Inflammatory macrophage (primary cell): ENCODE data around the gene TRAPPC1.
A peak's percentile ranks its signal among the peaks of the same experiment; 100 is the strongest.

ENCODE experiments used
- DNase-seq, 2 donors: peaks; one replicate each; pipeline ENCODE4 v3.0.0-alpha.2; 2020 to 2022

The TRAPPC1 gene

DNA sequence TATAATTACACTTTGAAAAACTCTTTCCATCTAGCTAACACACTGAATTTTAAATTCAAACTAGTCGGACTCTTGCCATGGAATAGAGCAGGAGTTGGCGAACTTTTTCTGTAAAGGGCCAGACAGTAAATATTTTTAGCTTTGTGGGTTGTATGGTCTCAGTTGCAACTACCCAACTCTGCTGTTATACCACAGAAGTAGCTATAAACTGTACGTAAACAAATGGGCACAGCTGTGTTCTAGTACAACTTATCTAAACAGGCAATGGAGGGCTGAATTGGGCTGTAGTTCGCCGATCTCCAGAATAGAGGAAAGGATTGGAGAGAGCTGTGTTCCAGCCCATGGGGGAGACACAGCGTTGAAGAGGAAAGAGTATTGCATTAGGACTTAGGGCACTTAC is 9.0 kb upstream of the TRAPPC1 start:
- DNase-seq = no peak

- no peak for DNase-seq
Measured at GRCh38 chr17:7940034-7940433, 8.3 kb upstream of the TRAPPC1 start.

- DNase-seq = no peak
Measured at GRCh38 chr17:7935859-7936258, 4.1 kb upstream of the TRAPPC1 start.

- DNase-seq = peak; percentile 71 to 80
Measured at GRCh38 chr17:7932949-7933348, 1.2 kb upstream of the TRAPPC1 start.

- DNase-seq = peak; percentile 35 to 37
Measured at GRCh38 chr17:7932483-7932891, 741 bp upstream of the TRAPPC1 start.

DNA sequence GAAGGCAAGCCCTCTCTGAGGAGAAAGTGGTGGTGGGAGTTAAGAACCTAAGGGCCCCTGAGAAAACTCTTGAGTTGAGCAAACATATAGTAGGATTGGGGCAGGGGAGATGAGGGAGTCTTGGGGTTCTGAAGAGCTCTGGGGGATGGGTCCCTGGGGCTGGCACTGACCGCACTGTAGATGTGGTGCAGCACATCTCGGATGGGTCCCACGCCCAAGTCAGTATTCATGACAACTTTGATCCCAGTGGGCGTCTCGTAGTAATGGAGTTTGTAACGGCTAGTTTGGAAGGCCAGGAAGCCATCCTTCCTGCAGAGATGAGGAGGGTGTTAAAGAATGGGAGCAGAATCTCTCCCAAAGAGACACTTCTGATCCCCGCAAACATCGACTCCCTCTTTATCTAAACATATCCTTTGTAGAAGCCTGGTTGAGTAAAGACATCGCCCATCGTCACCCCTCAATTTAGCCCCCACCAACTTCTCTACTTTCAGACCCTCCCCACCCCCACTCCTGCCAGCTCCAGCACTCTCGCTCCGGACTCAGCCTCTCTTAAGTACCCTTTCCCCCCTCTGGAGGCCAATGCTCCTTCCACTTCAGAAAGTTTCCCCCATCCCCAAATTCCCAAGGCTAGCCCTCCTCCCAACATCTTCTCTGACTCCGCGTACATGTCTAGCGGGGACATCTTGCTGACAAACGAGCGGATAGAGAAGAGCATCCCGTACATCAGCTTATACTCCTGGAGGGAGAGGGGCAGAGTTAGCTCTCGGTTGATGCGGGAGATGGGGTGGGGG is 710 bp downstream of the TRAPPC1 start:
- DNase-seq = no peak

- DNase-seq = no peak
Measured at GRCh38 chr17:7929158-7930023, 2.4 kb downstream of the TRAPPC1 start, which contains the start of gene KCNAB3. TSS of gene KCNAB3 (minus strand) at chr17:7929856. CDS start at chr17:7929435, 421 bp downstream.

DNA sequence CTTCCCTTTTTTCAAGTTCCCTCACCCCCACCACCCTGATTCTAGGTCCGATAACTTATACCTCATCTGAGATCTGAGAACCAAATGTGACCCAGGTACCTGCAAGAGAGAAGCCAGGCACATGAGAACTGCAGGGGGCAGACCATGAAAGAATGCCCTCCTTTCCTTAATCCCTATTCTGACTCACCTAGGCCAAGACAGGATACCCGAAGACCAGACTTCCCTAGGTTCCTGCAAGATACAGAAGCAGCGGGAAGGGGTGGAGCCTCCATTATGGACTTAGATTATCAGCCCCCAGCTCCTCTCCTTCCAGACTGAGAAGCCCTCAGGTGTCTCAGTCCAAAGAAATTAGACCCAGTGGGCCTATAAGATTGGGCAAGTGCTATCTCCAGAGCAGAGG is 4.2 kb downstream of the TRAPPC1 start:
- DNase-seq = no peak

DNA sequence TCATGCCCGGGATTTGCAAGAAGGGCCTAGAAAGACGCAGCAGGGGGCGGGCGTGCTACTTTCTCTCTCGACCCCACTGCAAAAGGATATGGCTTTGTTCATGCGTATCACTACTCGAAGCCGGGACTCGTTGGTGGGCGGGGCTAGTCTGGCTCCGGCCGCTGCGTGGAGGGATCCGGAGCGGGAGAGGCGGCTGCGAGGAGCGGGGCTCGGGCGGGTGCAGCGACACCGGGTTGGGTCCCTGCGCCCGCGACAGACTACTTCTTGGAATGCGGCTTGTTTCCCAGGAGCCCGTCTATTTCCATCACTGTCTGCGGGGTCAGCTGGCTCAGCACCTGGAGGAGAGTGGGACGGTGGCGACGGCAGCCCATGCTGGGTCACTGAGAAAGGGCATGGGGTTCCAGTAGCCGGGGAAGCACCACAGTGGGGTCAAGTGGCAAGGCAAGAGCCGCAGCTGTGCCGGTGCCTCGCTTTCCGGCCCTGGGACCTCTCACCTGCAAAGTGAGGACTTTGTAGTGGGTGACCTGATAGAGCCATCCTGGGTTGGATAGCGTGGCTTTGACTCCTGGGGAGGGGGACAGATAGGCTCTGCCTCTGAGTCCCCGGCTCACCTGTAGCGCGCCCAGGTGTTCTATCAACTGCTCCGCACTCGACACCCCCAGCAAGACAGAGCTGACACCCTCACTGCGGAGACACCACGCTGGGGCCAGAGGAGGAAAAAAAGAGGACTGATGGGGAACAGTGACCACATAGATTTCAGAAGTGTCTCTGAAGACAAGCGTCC is 8.7 kb downstream of the TRAPPC1 start:
- peak; percentile 52 to 64 for DNase-seq

DNA sequence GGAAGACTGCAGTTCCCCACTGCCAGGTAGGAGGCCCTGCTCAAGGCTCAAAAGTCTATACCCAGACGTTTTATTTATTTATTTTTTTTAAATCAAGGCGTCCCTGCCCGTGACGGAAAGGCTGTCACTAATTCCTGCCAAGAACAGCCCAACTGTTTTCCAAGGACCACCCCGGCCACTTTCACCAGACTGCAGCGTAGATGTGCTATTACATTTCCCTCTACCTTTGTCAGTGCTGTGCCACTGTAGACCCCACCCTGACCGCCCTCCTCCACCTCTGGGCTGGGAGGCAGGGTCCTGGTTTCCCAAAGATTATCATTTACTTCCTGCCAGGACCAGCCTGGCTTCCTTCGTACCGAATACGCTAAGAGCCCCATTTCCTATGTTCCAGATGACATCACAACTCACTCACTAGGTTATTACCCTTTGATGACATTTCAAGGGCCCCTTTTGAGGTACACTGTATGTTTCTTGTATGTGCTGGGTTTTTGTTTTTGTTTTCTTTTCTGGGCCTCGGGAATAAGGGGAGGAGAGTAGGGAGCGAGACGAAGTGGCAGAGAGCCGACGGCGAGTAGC is 9.4 kb downstream of the TRAPPC1 start:
- DNase-seq = no peak

- DNase-seq = no peak
Measured at GRCh38 chr17:7916808-7917207, 14.9 kb downstream of the TRAPPC1 start.

DNA sequence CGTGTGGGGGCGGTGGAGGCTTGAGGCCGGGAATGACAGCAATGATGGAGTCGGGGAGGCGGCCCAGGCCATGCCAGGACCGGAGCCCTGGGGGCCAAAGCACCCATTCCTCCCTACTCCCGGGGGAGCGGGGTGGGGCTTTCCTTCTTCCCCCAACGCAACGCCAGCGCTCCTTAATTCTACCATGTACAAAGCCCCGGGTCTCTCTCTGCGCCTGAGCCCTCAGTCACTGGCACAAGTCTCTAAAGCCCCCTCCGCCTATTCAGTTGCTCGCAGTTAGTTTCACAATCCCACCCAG is 15.4 kb downstream of the TRAPPC1 start:
- no peak for DNase-seq

DNA sequence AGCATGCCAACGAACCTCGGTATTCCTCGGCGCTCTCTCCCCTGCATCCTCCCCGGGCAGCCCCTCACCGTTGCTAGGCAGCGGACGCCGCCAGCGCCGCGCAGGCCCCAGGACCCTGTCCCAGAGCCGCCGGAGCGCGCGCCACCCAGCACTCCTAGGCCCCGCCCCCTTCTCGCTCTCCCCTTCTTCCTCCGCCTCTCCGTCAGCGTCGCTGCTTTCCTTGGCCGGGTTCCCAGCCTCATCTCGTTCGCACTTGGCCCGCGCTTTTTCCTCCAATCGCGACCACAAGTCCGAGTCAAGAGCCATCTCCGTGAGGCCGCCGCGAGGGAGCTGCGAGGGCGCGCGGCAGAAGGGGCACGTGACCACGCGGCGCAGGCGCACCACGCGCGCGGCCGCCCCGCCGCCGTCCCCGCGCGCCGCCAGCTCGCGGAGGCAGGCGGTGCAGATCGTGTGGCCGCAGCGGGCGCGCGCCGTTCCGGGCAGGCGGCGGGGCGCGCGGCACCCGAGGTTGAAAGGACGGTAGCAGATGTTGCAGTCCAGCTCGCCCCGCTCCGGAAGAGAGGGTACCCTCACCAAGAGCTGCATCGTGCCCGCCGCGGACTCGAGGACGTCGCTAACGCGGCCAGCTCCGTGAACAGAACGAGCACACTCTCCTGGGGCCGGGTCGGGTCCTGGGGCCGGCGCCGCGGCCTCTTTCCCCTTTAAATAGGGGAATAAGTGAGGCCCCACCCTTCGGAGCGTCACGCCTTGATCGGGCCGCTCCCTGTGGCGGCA is 15.9 kb downstream of the TRAPPC1 start, which contains the start of gene RNF227:
Gene RNF227, minus strand, starts transcription at position 679 of the 774 bp plus-strand sequence. Its CDS starts 94 bp downstream, at position 585.
- DNase-seq = peak; percentile 82 to 86

GRCh38 chr17:7915179-7915610 is 16.6 kb downstream of the TRAPPC1 start:
- peak; percentile 30 to 74 for DNase-seq

DNA sequence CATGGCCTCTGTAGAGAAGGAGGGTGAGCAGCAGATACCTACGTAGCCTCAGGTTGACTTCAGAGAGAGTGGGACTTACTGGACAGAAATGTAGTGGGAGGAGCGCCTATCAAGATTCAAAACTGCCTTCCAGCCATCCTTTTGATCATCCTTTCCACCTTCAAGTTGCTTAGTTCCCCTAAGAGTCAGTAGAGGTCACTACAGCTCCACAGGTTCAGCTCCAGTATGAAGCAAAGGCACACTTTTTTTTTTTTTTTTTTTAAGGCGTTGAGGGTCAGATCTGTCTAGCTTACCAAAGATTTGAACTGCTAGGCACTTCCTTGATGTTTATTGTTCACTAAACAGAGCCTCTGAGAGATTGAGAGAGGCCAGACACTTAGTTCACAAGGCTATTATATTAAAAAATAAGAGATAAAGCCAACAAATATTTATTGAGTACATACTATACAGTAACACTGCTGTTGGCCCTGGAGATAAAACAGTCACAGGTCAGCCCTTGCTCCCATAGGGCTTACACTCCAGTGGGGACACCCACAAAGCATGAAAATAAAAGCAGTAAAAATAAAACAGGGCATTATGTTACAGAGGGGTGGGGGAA is 18.7 kb downstream of the TRAPPC1 start:
- DNase-seq = peak; percentile 73 to 78

DNA sequence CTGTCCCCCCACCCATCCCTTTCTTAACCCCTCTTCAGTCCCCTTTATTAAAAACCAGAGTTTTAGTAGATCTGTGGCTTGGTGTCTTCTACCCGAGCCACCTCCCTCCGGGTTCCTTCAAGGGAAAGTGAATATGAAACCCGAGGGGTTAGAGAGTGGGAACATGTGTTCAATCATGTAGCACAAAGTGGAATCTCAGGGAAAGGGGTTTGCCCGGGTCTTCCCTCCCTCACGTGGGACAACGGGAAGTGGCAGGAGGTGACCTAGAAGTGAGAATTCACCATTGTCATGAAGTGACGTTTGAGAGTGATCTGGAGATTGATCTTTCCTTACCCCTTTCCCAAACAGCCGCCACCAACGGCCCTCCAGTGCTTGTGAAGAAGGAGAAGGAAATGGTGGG is 20.6 kb downstream of the TRAPPC1 start:
- no peak for DNase-seq

DNA sequence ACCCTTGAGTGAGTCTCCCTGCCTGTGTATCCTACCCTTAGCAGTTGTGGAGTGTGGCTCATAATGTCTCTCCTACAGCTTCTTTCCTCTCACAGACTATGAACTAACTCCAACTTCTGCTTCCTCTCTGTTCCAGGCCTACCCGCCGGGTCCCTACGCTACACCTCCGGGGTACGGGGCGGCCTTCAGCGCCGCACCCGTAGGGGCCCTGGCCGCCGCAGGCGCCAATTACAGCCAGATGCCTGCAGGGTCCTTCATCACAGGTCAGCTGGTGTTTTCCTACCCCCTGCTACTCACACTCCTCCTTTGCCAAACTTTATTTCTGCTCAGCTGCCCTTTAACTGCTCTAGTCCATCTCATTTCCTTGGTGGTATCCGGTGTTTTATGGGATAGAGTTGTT is 21.0 kb downstream of the TRAPPC1 start:
- DNase-seq = peak in 1 of 2 donors; percentile 49

- no peak for DNase-seq
Measured at GRCh38 chr17:7910281-7910680, 21.5 kb downstream of the TRAPPC1 start.

DNA sequence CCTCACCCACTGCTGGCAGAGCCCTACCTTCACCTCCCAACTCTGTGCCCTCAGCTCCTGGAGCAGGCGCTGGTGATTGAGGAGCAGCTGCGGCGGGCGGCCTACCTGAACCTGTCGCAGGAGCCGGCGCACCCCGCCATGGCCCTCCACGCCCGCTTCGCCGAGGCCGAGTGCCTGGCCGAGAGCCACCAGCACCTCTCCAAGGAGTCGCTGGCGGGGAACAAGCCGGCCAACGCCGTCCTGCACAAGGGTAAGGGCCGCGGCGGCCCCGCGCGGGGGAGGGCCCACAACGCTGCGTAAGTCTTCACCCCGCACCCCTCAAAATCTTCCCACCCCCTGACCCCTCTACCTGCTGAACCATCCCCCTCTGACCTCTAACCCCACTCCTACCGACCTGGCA is 22.7 kb downstream of the TRAPPC1 start:
- DNase-seq = no peak

DNA sequence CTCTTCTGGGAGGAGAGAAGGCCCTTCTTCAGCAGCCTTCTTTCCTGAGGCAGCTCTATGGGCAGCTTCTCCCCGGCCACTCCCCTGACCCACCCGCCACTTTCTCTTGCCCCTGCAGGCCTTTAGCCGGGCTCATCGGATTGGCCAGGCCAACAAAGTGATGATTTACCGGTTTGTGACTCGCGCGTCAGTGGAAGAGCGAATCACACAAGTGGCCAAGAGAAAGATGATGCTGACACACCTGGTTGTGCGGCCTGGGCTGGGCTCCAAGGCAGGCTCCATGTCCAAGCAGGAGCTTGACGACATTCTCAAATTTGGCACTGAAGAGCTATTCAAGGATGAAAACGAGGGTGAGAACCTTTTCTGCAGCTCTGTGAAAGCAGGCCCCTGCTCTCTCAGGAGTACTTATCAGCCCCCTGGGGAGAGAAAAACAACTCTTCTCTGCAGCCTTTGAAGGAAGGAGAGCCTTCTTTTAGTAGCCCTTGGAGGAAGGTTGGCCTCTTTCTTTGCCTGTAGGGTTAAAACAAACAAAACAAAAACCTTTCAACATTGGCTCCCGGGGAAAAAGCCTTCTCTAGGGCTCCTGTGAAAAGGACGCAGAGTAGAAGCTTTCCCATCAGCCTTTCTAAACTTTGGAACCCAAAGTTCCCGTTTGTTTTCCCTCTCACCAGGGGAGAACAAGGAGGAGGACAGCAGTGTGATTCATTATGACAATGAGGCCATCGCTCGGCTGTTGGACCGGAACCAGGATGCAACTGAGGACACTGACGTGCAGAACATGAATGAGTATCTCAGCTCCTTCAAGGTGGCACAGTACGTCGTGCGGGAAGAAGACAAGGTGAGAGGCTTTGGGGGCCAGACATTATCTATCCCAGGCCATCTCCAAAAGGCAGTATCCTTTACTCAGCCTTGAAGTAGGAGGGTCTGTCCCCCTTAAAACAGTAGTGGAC is 28.3 kb downstream of the TRAPPC1 start:
- no peak for DNase-seq
